22Rv1 (cell line): ENCODE measurements around the gene CCDC201.

Experiments
- H3K27ac ChIP-seq: fragments of 450-650 bp; 2 replicates; pipeline ENCODE4 v1.5.1; 2017
- ZFX ChIP-seq: fragments of 450-650 bp; IDR thresholded peaks from 2 replicates; pipeline ENCODE4 v1.6.1; 2017; ENCODE audit warnings: antibody characterized with exemption, borderline replicate concordance
- TF ChIP-seq, protein P1 (sequence below): fragments of 450-650 bp; IDR thresholded peaks from 2 replicates; pipeline ENCODE4 v1.5.1; 2017; ENCODE audit warnings: mild to moderate bottlenecking

The CCDC201 gene

DNA sequence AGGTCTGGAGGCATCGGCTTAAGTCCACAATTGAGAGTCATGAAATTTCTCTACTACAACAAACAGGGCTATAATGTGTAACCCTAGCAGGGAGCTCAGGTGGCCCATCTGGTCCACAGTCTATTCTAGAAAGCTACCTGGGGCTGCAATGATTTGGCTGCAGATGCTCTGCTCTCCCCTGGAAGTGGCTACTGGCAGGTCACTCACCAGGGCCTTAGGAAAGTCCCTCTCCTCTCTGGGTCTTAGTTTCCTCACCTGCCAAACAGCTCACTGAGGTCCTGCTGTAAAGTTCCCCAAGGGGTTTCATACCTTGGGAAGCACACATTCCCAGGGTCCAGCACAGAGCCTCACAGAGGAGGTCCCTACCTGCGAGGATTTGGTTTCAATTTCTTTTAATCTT, 45.7 kb upstream of the CCDC201 start:
- TF ChIP-seq, protein P1, sequence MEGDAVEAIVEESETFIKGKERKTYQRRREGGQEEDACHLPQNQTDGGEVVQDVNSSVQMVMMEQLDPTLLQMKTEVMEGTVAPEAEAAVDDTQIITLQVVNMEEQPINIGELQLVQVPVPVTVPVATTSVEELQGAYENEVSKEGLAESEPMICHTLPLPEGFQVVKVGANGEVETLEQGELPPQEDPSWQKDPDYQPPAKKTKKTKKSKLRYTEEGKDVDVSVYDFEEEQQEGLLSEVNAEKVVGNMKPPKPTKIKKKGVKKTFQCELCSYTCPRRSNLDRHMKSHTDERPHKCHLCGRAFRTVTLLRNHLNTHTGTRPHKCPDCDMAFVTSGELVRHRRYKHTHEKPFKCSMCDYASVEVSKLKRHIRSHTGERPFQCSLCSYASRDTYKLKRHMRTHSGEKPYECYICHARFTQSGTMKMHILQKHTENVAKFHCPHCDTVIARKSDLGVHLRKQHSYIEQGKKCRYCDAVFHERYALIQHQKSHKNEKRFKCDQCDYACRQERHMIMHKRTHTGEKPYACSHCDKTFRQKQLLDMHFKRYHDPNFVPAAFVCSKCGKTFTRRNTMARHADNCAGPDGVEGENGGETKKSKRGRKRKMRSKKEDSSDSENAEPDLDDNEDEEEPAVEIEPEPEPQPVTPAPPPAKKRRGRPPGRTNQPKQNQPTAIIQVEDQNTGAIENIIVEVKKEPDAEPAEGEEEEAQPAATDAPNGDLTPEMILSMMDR: no peak
- no peak for TF ChIP-seq ZFX
- no peak overlapping the region for H3K27ac ChIP-seq

DNA sequence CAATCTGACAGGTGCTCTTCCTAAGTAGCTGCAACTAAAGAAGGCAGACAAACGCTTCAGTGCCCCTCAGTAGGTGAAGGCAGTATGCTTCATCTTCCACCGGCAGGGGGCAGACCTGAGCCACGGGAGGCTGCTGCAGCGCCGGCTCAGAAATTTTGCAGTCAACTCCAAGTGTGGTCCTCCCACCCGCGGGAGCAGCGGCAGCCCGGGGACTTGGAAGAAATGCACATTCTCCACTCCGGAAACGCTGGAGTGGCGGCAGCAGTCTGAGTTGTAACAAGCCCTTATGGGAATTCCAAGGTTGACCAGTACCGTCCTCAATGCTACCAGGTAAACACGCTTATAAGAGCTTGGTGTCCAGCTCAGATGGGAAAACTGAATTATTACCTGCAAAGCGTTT, 44.8 kb upstream of the CCDC201 start:
- H3K27ac ChIP-seq: no peak overlapping the region
- TF ChIP-seq, protein P1: peak; percentile 99
- TF ChIP-seq ZFX: no peak

DNA sequence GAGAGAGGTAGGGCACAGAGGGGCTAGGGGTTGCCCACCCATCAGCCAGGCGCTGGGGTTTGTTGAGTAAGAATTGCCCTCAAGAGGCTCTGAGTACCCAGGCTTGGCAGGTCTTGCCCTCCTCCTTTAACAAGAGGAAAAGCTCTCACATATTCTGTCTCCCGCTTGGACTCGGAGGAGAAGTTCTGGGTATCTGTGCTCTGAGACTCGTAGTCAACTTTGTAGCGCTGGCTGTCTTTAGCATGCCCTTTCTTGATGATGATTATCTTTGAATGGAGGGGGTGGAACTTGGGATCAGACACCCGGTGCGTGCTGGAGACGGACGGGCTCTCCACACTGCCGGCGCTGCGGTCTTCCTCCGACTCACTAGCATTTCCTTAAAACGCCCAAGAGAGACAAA, 44.2 kb upstream of the CCDC201 start:
- no peak for TF ChIP-seq ZFX
- TF ChIP-seq, protein P1: no peak
- no peak overlapping the region for H3K27ac ChIP-seq

DNA sequence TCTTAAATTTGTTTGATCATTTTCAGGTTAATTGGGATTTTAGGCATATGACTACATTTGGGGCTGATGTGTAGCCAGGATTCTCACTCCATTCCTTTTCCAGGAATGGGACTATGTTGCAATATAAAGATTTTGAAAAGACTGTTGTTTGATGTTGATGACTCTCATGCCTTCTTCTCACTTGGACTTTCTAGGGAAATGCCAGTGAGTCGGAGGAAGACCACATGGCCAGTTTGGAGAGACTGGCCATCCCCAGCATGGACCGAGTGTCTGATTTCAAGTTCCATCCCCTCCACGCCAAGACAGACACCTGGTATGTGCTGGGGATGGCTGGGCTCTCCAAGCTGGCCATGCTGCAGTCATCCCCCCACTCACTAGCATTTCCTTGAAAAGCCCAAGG, 42.7 kb upstream of the CCDC201 start:
- TF ChIP-seq, protein P1: no peak
- no peak for TF ChIP-seq ZFX
- H3K27ac ChIP-seq: no peak overlapping the region

DNA sequence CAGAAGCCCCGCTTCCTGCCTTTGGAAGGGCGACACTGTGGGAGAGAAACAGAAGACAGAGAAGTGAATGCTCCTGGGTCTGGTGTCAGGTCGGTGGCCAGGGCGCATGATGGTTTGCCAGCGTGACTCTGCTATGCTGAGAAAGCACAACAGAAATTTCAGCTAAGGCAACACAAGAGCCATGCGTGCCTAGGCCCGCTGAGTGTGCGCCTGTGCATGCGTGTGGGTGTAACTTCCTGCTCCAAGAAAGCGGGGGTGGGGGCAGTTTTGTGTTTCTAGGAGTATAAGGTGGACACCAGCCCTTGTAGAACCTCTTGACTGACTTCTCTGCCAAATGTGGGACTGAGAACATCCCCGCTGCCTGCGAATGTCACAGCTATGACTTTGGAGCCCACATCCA, 42.0 kb upstream of the CCDC201 start:
- no peak overlapping the region for H3K27ac ChIP-seq
- TF ChIP-seq, protein P1: no peak
- TF ChIP-seq ZFX: no peak

DNA sequence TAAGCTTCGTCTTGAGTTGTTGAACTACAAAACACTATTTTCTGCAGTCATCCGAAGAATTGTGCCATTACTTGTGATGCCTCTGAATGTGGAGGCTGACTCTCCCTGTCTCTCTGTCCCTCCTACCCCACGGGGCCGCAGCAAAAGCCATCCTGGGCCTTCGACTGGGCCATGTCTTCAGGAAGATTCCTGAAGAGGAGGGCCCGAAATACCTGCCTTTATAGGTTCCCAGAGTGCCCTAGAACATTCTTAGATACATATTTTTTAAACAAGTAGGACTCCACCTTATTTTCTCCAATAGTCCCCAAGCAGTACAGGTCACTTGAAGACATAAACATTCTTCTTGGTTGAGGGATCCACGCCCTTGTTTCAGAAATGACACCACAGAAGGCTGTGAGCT, 40.1 kb upstream of the CCDC201 start:
- H3K27ac ChIP-seq: no peak overlapping the region
- TF ChIP-seq, protein P1: no peak
- no peak for TF ChIP-seq ZFX

DNA sequence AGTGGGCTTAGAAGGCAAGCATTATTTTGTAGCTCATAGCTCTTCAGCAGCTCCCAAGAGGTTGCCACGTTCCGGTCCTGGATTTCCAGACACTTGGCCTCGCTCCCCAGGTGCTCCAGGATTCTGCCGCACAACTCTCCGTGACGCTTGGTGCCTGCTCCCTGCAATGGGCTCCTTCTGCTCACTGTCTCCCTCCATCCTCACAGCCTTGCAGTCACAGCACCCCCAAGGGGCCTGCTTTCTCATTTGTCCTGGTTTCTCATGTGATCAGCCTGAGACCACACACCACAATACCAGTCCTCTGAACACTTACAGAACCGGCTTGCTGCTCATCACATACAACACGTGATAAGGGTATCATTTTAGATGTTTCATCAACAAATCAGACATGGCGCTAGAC, 38.4 kb upstream of the CCDC201 start:
- no peak for TF ChIP-seq ZFX
- TF ChIP-seq, protein P1: no peak
- no peak overlapping the region for H3K27ac ChIP-seq
